ENCODE results near the gene CA9. TPM values are rescaled to one million over a fixed set of nuclear protein-coding genes. Genes with fewer than 3 reads are reported as not detected.

CA9 gene
- total RNA-seq, 1 donor from 2014 or later, result 3.9 TPM

- H3K36me3 ChIP-seq, result peaks cover 64 to 76% of the 10 kb centered on the region in 2 donors
- peak overlapping the region; percentile 83 to 93 for H3K4me3 ChIP-seq
- no peak for DNase-seq (ENCODE audit: low spot score in 2 of 2)
- H3K9me3 ChIP-seq, result no peaks in the 10 kb centered on the region
- H3K27ac ChIP-seq, result peak overlapping the region; percentile 93 to 97
- H3K4me1 ChIP-seq, result peaks cover 14 to 43% of the 10 kb centered on the region in 2 donors
- no peaks in the 10 kb centered on the region for H3K27me3 ChIP-seq
- TF ChIP-seq CTCF (IDR thresholded peaks at IDR 0.05), result no peak
- intact Hi-C loops (cut with DNase I), result no loop called here
Measured at GRCh38 chr9:35685506-35685905, 11.8 kb downstream of the CA9 start.

GRCh38 chr9:35686222-35687203 is 12.8 kb downstream of the CA9 start:
- Histone ChIP-seq H3K4me3 (peak overlapping the region; percentile 83 to 93), H3K36me3 (peaks cover 64 to 76% of the 10 kb centered on the region in 2 donors), H3K27ac (peak overlapping the region; percentile 93 to 97), H3K4me1 (peaks cover 14 to 39% of the 10 kb centered on the region in 2 donors), H3K9me3 (no peaks in the 10 kb centered on the region), H3K27me3 (no peaks in the 10 kb centered on the region)
- no peak for DNase-seq (ENCODE audit: low spot score in 2 of 2)
- intact Hi-C loops (cut with DNase I), result no loop called here
- TF ChIP-seq CTCF (IDR thresholded peaks at IDR 0.05), result no peak

GRCh38 chr9:35687306-35687705 is 13.6 kb downstream of the CA9 start:
- no peak for TF ChIP-seq CTCF (IDR thresholded peaks at IDR 0.05)
- Histone ChIP-seq H3K36me3 (peaks cover 60 to 72% of the 10 kb centered on the region in 2 donors), H3K4me1 (peaks cover 14 to 38% of the 10 kb centered on the region in 2 donors), H3K27me3 (no peaks in the 10 kb centered on the region), H3K27ac (peak overlapping the region; percentile 93 to 97), H3K4me3 (peak overlapping the region; percentile 83 to 93), H3K9me3 (no peaks in the 10 kb centered on the region)
- no peak for DNase-seq (ENCODE audit: low spot score in 2 of 2)
- intact Hi-C loops (cut with DNase I), result no loop called here

- H3K27ac ChIP-seq, result peak overlapping the region; percentile 93 to 97
- H3K36me3 ChIP-seq, result peaks cover 52 to 64% of the 10 kb centered on the region in 2 donors
- peaks cover 14 to 31% of the 10 kb centered on the region in 2 donors for H3K4me1 ChIP-seq
- intact Hi-C loops (cut with DNase I), result loop anchor here (2.0 kb wide), 1 partner anchor 83 kb away; the partner anchor contains the start of gene TESK1
- DNase-seq (ENCODE audit: low spot score in 2 of 2), result no peak
- no peaks in the 10 kb centered on the region for H3K27me3 ChIP-seq
- H3K9me3 ChIP-seq, result no peaks in the 10 kb centered on the region
- no peak for TF ChIP-seq CTCF (IDR thresholded peaks at IDR 0.05)
- peak overlapping the region; percentile 83 to 93 for H3K4me3 ChIP-seq
Measured at GRCh38 chr9:35687972-35688557, 14.3 kb downstream of the CA9 start.

GRCh38 chr9:35688558-35689541 is 15.1 kb downstream of the CA9 start:
- Histone ChIP-seq H3K36me3 (peaks cover 45 to 56% of the 10 kb centered on the region in 2 donors), H3K4me3 (peak overlapping the region; percentile 83 to 93), H3K4me1 (peaks cover 13 to 29% of the 10 kb centered on the region in 2 donors), H3K27ac (peak overlapping the region; percentile 93 to 97), H3K9me3 (no peaks in the 10 kb centered on the region), H3K27me3 (no peaks in the 10 kb centered on the region)
- intact Hi-C loops (cut with DNase I), result loop anchor here (2.0 kb wide), 1 partner anchor 84 kb away; the partner anchor contains the start of gene TESK1
- DNase-seq (ENCODE audit: low spot score in 2 of 2), result no peak
- TF ChIP-seq CTCF (IDR thresholded peaks at IDR 0.05), result no peak
